ENCODE results near the gene ZNF230. TPM values are rescaled to one million over a fixed set of nuclear protein-coding genes. Genes with fewer than 3 reads are reported as not detected.

ZNF230 gene
- total and polyA plus RNA-seq, 9 of the 15 experiments (the other 6 are each of a cell fraction or from before 2014, with no cell fraction given), result 1.3 to 4.0 (median 2.2) TPM

DNA sequence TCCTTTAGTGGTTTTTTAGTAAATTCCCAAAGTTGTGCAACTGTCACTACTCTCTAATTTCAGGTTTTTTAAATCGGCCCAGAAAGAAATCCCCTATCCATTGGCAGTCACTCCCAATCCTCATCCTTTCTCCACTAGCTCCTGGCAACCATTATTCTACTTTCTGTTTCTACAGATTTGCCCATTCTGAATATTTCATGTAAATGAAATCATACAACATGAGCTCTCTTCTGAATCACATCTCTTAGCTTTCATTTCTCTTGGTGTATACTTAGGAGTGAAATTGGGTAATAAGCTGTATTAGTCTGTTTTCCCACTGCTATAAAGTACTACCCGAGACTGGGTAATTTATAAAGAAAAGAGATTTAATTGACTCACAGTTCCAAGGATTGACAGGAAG is 39.4 kb downstream of the ZNF230 start (continued):
- TF ChIP-seq, protein P1, sequence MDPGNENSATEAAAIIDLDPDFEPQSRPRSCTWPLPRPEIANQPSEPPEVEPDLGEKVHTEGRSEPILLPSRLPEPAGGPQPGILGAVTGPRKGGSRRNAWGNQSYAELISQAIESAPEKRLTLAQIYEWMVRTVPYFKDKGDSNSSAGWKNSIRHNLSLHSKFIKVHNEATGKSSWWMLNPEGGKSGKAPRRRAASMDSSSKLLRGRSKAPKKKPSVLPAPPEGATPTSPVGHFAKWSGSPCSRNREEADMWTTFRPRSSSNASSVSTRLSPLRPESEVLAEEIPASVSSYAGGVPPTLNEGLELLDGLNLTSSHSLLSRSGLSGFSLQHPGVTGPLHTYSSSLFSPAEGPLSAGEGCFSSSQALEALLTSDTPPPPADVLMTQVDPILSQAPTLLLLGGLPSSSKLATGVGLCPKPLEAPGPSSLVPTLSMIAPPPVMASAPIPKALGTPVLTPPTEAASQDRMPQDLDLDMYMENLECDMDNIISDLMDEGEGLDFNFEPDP (CRISPR knock-in tag; IDR thresholded peaks at IDR 0.05), result no peak
- TF ChIP-seq ZNF695 (CRISPR knock-in tag; IDR thresholded peaks at IDR 0.05) (no peak), SP2 (IDR thresholded peaks at IDR 0.05; ENCODE audit: extremely low read depth, low read depth, low read length, poor library complexity, severe bottlenecking) (no peak), BRD9 (IDR thresholded peaks at IDR 0.05; ENCODE audit: low read depth, partially characterized antibody) (no peak)
- TF ChIP-seq, protein P2, sequence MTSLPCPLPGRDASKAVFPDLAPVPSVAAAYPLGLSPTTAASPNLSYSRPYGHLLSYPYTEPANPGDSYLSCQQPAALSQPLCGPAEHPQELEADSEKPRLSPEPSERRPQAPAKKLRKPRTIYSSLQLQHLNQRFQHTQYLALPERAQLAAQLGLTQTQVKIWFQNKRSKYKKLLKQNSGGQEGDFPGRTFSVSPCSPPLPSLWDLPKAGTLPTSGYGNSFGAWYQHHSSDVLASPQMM (CRISPR knock-in tag; IDR thresholded peaks at IDR 0.05), result no peak

DNA sequence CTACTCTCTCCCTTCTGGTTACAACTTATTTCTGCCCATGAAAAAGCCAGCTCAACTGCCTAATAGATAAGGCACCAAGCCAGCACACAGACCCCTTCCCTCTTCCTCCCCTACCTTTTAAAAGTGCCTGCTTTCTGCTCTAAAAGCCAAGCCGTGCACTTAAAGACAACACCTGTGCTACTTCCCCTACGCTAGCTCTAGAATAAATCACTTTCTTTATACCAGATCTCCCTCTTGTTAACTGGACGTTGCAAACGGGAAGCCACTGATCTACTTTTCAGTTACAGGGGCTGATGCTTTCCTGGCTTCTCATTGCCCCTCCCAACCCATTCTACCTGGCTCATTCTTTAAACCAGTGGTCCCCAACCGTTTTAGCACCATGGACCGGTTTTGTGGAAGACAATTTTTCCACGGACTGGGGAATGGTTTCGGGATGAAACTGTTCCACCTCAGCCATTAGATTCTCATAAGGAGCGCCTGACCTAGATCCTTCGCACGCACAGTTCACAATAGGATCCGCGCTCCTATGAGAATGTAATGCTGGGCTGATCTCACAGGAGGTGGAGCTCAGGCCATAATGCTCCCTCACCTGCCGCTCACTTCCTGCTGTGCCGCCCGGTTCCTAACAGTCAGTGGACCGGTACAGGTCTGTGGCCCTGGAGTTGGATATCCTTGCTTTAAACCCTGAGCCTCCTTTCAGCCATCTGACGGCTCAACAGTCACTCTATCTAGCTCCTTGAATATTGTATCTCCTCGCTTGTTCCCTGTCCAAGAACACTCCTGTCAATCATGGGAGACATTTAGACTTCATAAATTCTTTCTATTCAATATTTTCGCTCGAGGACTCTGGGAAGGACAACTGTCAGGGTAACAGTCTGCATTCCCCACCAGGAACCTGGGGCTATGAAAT is 48.2 kb downstream of the ZNF230 start:
- Histone ChIP-seq H3K4me1 (replicated peaks in 1 of 2; ENCODE audit: control insufficient read depth in 2 of 2, insufficient read depth in 2 of 2, low read length in 2 of 2) (no peaks in the 10 kb centered on the region), H3K4me3 (peak overlapping the region; percentile 38), H3K9ac (ENCODE audit: insufficient read depth in 1 of 2, low read depth in 2 of 2, low read length in 2 of 2) (no peak overlapping the region; a peak in 1 of 4 replicates), H3K36me3 (ENCODE audit: control insufficient read depth, insufficient read depth, low read length) (no peaks in the 10 kb centered on the region), H3K9me1 (ENCODE audit: control insufficient read depth, insufficient read depth, low read length) (no peaks in the 10 kb centered on the region), H3K9me3 (replicated peaks; ENCODE audit: control insufficient read depth, insufficient read depth, low read depth, low read length) (0 out of 2 replicates have a peak, but pooled peaks cover 4% of the 10 kb centered on the region), H3K79me2 (ENCODE audit: control insufficient read depth, insufficient read depth, low read length) (no peaks in the 10 kb centered on the region), H3K4me2 (ENCODE audit: insufficient read depth, low read length) (peak overlapping the region; percentile 89), H2AFZ (ENCODE audit: low read depth, low read length) (peak overlapping the region; percentile 96), H3K27ac (ENCODE audit: extremely low read depth, low read depth, low read length) (no peak overlapping the region), H4K20me1 (replicated peaks; ENCODE audit: control insufficient read depth, insufficient read depth, low read length) (no peaks in the 10 kb centered on the region), H3K27me3 (ENCODE audit: control insufficient read depth in 2 of 2, insufficient read depth in 2 of 2, low read length in 2 of 2) (no peaks in the 10 kb centered on the region)
- WGBS (ENCODE audit: insufficient coverage, low coverage, missing lambda C conversion rate), result 6% methylated on average over 21 of the region's 21 CpGs
- ChIA-PET POLR2A (interaction anchor here (0.7 to 1.9 kb wide), 3 partner anchors 9 to 483 kb away, joined by 3 to 5 read pairs (median 5); no protein-coding TSS in a partner anchor), CTCF (ENCODE audit: low intra/inter-chr PET ratio) (no interaction called here)
- FAIRE-seq (no peak), DNase-seq (ENCODE audit: extremely low read depth in 1 of 4, low spot score in 3 of 4) (no peak), ATAC-seq (peak; percentile 53)
- in situ Hi-C loops (cut with MboI), result no loop called here
- no TSS peak for BruUV-seq (replicated peaks)
- intact Hi-C loops (cut with micrococcal nuclease), result no loop called here
- TF ChIP-seq ZNF408 (CRISPR knock-in tag; IDR thresholded peaks at IDR 0.05; ENCODE audit: low read depth) (no peak), C11orf30 (IDR thresholded peaks at IDR 0.05; ENCODE audit: low read depth) (no peak)
- TF ChIP-seq, protein P3, sequence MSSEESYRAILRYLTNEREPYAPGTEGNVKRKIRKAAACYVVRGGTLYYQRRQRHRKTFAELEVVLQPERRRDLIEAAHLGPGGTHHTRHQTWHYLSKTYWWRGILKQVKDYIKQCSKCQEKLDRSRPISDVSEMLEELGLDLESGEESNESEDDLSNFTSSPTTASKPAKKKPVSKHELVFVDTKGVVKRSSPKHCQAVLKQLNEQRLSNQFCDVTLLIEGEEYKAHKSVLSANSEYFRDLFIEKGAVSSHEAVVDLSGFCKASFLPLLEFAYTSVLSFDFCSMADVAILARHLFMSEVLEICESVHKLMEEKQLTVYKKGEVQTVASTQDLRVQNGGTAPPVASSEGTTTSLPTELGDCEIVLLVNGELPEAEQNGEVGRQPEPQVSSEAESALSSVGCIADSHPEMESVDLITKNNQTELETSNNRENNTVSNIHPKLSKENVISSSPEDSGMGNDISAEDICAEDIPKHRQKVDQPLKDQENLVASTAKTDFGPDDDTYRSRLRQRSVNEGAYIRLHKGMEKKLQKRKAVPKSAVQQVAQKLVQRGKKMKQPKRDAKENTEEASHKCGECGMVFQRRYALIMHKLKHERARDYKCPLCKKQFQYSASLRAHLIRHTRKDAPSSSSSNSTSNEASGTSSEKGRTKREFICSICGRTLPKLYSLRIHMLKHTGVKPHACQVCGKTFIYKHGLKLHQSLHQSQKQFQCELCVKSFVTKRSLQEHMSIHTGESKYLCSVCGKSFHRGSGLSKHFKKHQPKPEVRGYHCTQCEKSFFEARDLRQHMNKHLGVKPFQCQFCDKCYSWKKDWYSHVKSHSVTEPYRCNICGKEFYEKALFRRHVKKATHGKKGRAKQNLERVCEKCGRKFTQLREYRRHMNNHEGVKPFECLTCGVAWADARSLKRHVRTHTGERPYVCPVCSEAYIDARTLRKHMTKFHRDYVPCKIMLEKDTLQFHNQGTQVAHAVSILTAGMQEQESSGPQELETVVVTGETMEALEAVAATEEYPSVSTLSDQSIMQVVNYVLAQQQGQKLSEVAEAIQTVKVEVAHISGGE (CRISPR knock-in tag; IDR thresholded peaks at IDR 0.05), result peak in 1 of 3 experiments; percentile 43; a peak in 1 of 6 replicates
- TF ChIP-seq, protein P4, sequence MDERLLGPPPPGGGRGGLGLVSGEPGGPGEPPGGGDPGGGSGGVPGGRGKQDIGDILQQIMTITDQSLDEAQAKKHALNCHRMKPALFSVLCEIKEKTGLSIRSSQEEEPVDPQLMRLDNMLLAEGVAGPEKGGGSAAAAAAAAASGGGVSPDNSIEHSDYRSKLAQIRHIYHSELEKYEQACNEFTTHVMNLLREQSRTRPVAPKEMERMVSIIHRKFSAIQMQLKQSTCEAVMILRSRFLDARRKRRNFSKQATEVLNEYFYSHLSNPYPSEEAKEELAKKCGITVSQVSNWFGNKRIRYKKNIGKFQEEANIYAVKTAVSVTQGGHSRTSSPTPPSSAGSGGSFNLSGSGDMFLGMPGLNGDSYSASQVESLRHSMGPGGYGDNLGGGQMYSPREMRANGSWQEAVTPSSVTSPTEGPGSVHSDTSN (CRISPR knock-in tag; IDR thresholded peaks at IDR 0.05; ENCODE audit: low read depth), result no peak
- TF ChIP-seq, protein P4 (tag; conservative IDR thresholded peaks at IDR 0.05; ENCODE audit: low read depth), result peak; percentile 37; the same call in 1 of the 2 replicates

Data from K562 (cell line).